Fibroblast of lung (primary cell): Measurements from ENCODE around the gene DKK2.

Experiments used
- CTCF ChIP-seq, 2 donors: IDR thresholded peaks in 1 of 2; conservative IDR thresholded peaks in 1 of 2; 1 replicate in 1 of 2; 2 replicates in 1 of 2; pipeline ENCODE4 v1.5.1; 2011 to 2012; ENCODE audit warnings: low read length in 2 of 2, control low read depth in 1 of 2, inconsistent platforms in 1 of 2, low read depth in 1 of 2, mild to moderate bottlenecking in 1 of 2
- EZH2 ChIP-seq: IDR thresholded peaks from 2 replicates; pipeline ENCODE4 v1.5.1; 2012; ENCODE audit warnings: low read length, control low read depth, mild to moderate bottlenecking; ENCODE audit errors: missing control alignments

- TF ChIP-seq CTCF (conservative IDR thresholded peaks at IDR 0.05 in 1 of 2, IDR thresholded peaks at IDR 0.05 in 1 of 2; ENCODE audit: low read depth in 1 of 2, low read length in 2 of 2) (no peak), EZH2 (no peak)
Measured at GRCh38 chr4:106986486-106986885, 49.6 kb downstream of the DKK2 start.
